K562 (cell line): ENCODE data around the gene TKTL2. TPM values are rescaled to one million over a fixed set of nuclear protein-coding genes. Genes with fewer than 3 reads are reported as not detected.

Experiments
- HIVEP1 ChIP-seq: fragments of 250-450 bp; sonication (Bioruptor Pico); IDR thresholded peaks from 2 replicates; pipeline ENCODE4 v1.4.0; 2020; ENCODE audit warnings: mild to moderate bottlenecking
- NEUROD1 ChIP-seq: fragments of 150-350 bp; IDR thresholded peaks from 2 replicates; pipeline ENCODE4 v1.6.1; 2014; ENCODE audit warnings: borderline replicate concordance, low read length, low read depth; ENCODE audit not compliant: partially characterized antibody
- ZBTB40 ChIP-seq, 2 experiments: fragments of 450-650 bp in 1 of 2; sonication (generic) in 1 of 2; formaldehyde crosslinking in 1 of 2; IDR thresholded peaks; 2 replicates each; pipeline versions ENCODE4 v1.7.1 to v1.9.0; 2016 to 2022; ENCODE audit warnings: inconsistent platforms in 1 of 2, mild to moderate bottlenecking in 1 of 2, missing genetic modification reagents in 1 of 2
- ZMIZ1 ChIP-seq, 2 experiments: fragments of 150-350 bp in 1 of 2; IDR thresholded peaks; 2 replicates each; pipeline ENCODE4 v1.6.1; 2012 to 2016; ENCODE audit warnings: low read depth in 2 of 2, low read length in 2 of 2, mild to moderate bottlenecking in 1 of 2, moderate library complexity in 1 of 2
- polyA plus RNA-seq, 8 experiments: library from polyadenylated mRNA; depleted of rRNA in 4 of 8; stranded (reverse) in 5 of 8; unstranded in 3 of 8; fragments of >200 nt; fragmentation: Nextera tagmentation in 2 of 8; fragmentation: Illumina TruSeq in 1 of 8; extraction: Ambion mirVana in 2 of 8; extraction: Trizol in 1 of 8; gene quantifications; 2 replicates each; pipeline versions ENCODE4 v1.2.1 to v1.2.3, GENCODE V29; 2011 to 2014; ENCODE audit warnings: inconsistent platforms in 1 of 8, missing spikeins in 1 of 8
- total RNA-seq, 7 experiments: library from RNA; depleted of rRNA in 6 of 7; stranded (reverse); fragments of >200 nt in 6 of 7; fragmentation: Illumina TruSeq in 2 of 7; extraction: Trizol in 2 of 7; gene quantifications; 2 replicates each; pipeline versions ENCODE4 v1.2.1 to v1.2.3, GENCODE V29; 2011 to 2021; ENCODE audit warnings: low replicate concordance in 1 of 7

TKTL2 gene
- total and polyA plus RNA-seq, 9 of the 15 experiments (the other 6 are each of a cell fraction or from before 2014, with no cell fraction given) = 0.03 to 0.31 (median 0.09) TPM; not detected in 1

- TF ChIP-seq ZBTB40 (IDR thresholded peaks at IDR 0.05) = no peak
- TF ChIP-seq ZBTB40 (CRISPR knock-in tag; IDR thresholded peaks at IDR 0.05) = no peak
- TF ChIP-seq ZMIZ1 (IDR thresholded peaks at IDR 0.05; ENCODE audit: low read depth in 2 of 2, low read length in 2 of 2) = no peak
- no peak for TF ChIP-seq HIVEP1
- TF ChIP-seq NEUROD1 = no peak
Measured at GRCh38 chr4:163467082-163467770, 6.3 kb downstream of the TKTL2 start (continued).
